OCI-M2 (cell line): ENCODE measurements around the gene MSRB3.
"Not testable (repeated sequence)": the region's sequence is repeated elsewhere in the genome, so short reads cannot be mapped to it uniquely, and the experiment has no call there.

Experiments used
- DNase-seq: peaks from one replicate; lab custom pipeline; 2025; ENCODE audit not compliant: unreplicated experiment; lab: John Stamatoyannopoulos, UW

MSRB3 gene

DNA sequence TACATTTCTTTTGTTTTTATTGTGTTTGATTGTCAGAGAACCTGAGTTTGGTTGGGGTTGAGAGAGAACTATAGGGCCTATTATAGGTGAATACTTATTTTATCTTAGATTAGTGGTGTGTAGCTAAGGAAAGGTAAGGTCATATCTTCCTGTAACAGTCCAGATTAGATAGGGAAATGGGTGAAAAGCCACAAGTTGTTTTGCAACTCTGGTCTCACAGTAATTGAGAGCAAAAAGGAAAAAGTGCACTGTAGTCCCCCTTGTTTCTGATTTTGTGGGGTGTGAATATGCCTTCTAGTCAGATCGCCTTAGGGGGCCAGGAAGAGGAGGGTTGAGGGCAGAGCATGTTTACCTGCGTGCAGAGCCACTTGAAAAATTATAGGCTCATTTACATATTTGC lies 8.9 kb downstream of the MSRB3 start:
- no peak for DNase-seq

DNA sequence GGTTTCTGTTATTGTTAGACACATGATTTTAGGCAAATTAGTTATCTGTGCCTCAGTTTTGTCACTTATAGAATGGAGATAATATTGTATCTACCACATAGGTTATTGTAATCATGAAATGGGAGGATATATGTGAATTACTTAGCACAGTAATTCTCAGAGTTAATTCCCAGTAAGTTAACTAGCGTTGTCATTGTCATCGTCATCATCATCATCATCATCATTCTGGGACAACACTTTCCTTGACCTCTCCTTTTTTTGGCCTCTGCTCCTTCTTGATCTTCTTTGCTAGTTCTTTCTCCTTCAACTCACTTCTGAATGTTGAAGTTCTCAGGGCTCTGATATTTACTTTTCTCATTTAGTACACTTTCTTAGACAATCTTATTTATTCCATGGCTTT lies 13.8 kb downstream of the MSRB3 start:
- no peak for DNase-seq

DNA sequence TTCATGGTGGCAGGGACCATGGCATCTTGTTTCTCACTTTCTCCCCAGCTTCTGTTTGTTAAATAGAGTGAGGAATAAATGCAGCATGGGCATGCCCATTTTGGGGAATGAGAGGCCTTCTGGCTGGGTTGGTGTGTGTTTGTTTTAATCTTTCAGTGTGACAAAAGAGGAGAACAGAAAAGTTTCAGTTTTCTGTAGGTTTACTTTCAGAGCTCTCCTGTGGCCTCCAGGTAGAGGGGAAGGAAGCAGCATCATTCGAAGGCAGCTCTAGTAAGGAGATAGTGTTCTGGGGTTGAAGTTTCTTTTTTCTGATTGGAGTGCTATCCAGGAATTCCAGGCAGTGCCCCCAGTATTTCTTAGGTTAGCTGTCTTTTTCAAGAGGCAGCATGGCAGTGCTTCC lies 15.3 kb downstream of the MSRB3 start:
- no peak for DNase-seq

DNA sequence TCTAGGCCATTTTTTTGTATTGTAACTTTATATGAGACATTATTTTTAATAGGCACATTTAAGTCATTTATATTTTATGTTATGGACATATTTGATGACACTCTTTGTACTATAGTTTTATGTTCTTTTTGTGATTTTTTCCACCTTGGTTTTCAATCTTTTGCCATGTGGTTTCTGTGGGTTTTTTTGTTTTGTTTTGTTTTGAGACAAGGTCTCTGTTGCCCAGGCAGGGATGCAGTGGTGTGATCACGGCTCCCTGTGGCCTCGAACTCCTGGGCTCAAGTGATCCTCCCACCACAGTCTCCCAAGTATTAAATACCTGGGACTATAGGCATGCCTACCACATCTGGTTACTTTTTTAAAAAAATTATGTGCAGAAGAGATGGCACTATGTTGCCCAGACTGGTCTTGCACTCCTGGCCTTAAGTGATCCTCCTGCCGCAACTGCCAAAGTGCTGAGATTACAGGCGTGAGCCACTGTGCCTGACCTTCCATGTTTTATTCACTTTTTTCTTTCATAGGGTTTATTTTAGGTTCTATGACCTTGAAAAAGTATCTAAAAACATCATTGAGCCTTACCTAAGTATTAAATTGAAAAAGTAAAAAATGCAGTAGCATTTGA lies 16.3 kb downstream of the MSRB3 start:
- no peak for DNase-seq

DNA sequence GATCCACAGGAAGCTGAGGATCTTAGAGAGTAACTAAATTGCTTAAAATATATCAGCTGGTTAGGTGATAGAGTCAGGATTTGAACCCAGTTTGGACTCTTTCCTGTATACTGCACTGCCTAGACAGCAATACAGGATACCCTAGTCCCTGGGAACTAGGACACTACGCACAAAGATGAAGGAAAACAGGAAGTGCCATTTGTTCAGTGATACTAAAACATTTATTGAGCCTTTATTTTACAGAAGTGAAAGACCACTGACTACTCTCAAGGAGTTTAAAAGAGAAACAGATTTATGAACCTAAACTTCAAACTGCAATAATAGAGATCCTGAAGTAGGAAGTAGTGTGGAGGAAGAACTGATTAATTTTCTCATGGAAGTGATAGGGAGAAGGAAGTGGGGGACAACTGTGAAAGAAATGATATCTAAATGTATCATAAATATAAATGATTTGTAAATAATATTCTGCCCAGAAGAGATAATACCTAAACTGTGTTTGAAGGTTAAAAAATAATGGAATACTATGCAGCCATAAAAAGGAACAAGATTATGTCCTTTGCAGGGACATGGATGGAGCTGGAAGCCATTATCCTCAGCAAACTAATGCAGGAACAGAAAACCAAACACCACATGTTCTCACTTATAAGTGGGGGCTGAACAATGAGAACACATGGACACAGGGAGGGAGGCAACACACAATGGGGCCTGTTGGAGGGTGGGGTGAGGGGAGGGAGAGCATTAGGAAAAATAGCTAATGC lies 18.2 kb downstream of the MSRB3 start:
- no peak for DNase-seq

DNA sequence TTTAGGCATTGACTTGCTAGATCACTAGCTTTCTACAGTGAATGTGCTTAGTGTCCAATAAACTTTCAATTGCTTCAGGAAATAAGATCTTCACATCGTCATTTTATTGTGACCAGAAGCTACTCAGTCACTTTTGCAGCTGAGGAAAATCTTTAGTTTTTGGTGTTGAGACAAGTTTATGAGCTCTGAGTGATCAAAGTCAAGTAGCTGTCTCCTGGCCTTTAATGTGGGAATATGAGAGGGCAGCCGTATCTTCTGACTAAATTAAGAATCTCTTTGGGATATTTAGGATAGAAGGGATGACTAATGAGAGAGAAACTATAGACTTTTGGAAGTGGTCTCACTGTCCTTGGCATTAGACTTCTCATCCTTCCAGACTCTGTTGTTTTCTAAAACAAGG lies 21.6 kb downstream of the MSRB3 start:
- DNase-seq: no peak

DNA sequence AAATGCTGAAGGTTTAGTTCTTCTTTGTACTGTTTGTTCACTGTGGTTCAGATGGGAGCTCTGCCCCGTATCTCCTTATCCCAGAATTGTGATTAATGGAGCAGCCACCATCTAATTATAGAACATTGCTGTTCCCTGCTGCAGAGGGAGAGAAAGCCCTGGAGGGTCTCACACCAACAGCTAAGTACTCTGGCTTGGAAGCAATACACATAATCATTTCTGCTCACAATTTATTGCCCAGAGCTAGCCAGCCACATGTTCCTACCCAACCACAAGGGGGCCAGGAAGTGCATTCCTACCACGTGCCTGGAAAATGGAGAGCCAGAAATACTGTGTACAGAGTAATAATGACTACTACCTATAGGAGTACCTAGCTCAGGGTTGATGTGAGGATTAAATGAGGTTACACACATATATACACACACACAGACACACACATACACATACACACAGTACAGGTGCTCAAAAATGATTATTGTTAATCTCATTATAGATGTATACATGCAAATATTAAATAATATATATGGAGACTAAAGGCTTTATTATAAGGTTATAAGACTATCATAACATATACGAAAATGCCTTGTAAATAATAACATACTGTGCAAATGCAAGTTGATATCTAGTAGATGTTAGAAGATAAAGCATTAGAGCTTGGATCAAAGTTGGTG lies 22.3 kb downstream of the MSRB3 start:
- DNase-seq: no peak

DNA sequence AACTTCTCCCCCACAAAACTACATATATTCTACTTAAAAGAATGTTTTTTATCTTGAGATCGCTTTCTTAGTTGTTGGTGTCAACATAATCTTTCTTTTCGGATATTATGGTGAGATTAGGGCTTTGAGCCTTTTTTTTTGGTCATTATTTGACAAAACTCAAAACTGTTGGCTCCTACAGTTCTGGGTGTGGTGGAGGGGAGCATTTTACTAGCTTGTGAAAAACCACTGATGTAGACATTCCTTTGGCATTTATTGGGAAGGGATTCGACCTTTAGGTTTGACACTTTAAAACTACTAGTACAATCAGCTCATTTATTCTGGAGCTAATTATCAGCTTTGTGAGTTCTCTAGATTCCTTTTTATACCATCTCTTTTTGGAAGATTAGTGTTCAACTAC lies 24.4 kb downstream of the MSRB3 start:
- no peak for DNase-seq

DNA sequence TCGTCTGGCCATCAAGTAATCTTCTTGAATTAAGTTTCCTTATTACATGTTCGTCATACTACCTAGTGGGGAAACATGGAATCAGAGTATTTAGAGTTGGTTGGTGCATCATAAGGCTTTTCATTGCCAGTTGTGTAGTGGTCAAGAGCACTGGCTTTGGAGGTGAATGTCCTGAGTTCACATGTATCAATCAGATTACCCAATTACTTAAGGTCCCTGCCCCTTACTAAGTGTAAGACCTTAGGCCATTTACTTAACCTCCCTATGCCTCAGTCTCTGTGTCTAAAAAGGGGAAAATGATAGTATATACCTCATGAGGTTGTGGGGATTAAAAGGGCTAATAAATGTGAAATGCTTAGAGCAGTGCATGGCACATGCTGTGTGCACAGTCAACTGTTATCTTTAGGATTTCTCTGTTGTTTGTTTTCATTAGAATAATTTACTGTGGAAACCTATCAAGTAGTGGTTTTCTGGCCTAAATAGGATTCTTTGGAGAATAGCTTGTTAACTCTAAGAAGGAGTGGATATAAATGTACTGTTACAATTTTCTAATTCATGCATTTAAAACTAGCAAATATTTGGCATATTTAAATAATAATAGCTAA lies 27.0 kb downstream of the MSRB3 start:
- DNase-seq: no peak

DNA sequence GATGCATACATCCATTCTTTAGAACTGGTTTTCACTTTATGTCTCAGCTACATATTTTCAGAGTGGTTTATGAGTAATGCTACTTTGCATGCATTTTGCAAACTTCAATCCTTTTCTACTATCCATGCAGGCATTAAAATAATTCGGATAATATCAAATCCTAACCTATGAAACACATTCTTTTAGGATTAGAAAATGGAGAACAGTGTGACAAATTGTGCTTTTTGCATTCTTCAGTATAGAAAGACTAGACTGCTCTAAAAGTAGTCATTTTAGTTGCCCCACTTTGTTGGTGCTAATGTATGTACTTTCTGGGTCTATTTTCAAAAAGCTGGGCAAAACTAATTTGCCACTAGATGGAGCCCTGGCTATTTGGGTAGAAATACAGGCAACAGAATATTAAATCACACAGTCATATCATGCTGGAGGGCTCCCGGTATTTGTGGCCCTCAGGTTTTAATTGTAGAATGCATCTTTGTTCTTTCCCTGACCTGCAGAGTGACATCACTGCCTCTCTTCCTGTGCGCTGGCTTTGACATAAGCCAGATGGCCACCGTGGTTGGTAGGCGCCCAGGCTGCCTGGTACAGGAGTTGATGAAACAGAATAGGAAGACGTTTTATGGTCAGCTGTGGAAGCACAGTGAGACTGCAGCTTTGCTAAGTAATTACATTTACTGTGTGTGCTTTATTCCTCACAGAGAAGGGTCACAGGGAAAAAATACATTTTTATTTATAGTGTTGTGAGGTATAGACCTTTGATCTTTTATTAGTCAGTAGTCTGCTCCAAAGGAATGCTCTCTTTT lies 28.1 kb downstream of the MSRB3 start:
- DNase-seq: no peak

DNA sequence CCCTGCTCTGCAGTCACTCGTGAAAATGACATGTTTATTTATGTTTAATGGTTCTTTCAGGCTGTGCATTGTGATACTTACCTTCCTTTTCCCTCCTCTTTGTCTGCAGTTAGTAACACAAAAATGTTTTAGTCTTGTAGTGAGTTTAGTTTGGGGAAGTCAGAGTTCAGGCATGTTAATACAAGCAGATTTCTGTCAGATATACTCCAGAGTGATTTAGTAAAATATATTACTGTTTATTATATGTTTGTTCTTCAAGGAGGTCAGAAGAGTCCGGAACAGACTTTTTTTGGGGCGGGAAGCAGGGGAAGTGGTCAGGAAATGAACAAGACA lies 28.7 kb downstream of the MSRB3 start:
- no peak for DNase-seq

DNA sequence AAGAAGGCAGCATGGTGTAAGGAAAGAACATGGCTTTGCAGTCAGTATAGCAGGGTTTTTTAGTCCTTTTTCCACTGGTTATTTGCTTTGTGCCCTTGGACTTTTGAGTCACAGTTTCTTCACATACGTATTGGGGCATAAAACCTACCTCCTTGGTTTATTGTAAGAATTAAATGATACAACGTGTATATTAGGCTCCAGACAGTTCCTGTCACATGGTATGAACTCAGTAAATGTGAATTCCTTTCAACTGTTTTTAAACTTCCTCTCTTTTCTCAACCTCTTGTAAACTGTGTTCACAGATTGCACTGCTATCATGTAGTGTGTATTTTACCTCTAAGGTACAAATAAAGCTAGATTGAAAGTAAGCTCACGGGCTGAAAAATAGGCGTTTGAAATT lies 29.5 kb downstream of the MSRB3 start:
- no peak for DNase-seq

DNA sequence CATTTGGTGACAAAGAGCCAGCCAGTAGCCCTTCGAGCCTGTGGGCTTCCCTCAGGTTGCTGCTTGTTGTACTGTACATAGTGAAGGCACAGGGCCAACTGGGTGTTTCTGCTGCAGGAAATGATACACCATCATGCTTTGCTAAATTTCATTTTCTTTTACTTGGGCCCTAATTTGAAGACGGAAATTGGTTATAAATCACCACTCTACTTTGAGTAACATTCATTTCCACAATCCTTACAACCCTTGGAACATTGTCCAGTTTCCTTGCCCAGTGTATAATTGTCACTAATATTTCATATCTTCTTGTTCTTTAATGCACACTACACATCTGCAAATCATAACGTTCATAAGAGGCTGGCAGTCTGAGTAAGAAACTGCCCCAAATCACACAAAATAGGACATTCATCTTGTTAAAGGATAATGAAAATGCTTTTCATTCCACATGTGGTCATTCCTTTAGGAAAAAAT lies 30.2 kb downstream of the MSRB3 start:
- no peak for DNase-seq

DNA sequence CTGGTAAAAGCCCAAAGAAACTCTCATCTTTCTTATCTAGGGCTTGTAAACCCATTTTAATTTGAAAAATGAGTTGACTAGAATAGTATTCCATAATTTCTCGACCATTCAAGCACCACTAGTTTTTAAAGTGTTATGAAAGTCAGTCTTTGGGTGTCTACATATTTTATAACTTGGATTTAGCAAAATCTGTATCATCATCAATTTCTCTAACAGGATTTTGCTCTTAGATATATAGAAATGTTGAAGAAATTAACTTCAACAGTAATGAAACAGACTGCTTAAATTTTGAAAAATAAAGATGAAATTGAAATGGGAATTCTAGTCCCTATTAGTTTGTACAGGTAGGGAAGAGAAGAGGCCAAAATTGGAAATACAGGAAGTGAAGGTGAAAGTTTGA lies 32.8 kb downstream of the MSRB3 start:
- no peak for DNase-seq

DNA sequence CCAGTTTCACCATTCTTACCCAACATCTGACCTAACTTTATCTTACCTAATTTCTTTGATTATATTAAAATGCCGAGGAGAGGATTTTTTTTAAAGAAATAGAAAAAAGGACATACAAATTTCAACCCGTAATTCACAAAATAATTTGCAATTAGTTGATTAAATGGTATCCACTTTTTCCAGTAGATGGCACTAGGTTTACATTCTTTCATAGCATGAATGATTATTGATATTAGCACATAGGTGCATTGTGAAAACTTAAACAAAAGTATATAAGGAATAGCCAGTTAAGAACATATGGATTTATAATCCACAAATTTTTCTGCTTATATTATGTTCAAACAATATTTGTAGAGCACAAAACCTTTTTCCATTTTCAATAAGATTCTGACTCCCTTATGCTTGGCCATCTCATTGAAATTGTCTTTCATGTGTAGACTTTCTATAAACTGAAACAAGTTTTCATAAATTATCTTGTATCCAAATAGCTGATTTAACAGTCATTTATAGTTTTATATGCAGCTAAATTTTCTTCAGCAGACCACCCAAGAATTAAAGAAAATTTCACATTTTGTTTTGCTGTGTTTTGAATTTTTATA lies 35.3 kb downstream of the MSRB3 start:
- no peak for DNase-seq

DNA sequence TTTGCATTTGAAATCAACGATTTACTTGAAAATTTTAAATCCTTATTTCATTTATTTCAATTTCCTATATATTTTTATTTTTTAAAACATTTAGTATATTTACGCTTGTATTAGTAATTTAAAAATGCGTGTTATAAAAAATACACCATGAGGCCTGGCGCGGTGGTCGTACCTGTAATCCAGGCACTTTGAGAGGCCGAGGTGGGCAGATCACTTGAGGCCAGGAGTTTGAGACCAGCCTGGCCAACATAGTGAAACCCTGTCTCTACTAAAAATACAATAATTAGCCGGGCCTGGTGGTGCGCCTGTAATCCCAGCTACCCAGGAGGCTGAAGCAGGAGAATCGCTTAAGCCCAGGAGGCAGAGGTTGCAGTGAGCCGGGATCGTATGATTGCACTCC lies 36.8 kb downstream of the MSRB3 start:
- DNase-seq: not testable (repeated sequence)

DNA sequence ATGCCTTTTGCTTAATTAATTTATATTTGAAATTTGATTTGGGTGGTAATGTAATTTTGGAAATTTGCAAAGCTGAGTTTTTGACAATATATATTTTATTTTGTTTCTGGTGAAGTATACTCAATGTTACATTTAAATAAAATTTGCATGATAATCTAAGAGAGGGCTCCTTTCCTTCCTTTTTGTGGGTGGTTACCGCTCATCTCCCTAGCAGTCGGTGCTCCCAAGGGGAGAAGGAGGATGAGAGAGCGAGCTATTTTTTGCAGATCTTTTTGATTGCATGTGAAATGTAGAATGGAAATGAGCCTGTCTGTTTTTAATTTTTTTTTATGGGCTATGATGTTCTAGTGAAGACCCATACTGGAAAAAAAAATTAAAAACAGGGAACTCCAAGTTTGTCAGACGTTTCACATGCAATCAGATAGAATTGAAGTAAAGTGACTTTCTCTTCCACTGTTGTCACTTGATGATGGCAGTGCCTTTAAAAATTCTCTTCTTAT lies 39.8 kb downstream of the MSRB3 start:
- DNase-seq: no peak

DNA sequence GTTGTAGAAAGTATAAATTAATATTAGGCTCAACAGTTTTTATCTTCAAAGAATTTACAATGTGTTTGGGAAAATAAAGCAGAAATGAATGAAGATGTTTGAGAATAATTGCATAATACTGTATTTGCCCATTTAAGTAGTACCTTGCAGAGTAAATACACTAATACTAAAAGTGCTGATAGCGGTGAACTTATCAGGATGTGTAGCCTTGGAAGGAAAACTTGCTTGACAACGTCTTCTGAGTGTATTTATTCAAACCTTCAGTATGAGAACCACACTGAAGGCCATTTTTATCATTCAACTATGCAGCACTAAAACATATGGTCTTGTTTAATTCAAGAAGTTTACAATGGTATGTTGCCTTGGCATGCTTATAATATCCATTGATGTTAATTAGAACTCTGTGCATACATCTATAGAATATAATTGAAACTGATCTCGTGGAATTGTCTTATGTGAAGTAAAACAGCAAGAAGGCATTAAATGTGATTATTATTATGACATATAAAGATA lies 41.3 kb downstream of the MSRB3 start:
- no peak for DNase-seq

DNA sequence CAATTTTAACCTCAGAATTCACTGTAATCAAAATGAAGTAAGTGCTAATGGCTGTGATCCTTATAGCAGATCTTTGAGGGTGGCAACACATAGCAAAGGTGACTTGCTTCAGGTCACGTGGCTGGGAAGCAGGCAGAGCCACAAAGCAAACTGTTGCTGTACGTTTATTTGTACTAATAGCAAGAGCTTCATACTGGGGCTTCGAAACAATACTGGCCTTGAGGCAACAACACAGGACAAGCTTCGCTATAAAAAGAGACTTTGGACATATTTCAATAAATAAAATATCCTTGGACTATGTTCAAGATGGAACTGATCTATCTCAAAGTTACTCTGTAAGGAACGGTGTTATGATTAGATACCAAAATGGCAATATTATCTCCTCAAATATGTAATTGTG lies 44.6 kb downstream of the MSRB3 start:
- DNase-seq: no peak

DNA sequence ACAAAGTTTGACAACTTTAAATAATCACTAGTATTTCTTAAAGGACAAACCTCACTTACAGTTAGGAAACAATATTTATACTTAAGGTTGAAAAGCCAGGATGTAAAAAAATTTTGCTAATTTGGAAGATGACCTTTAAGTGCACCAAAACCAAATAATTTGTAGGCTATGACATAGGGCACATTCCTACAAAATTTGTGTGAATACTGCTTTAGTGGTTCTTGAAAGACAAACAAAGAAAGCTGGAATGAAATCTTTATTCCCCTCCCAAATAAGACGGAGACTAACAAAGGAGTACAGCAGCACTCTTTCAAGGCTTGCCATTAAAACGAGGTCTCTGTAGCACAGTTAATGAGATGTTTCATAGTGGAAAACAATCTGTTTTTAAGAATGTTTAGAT lies 45.6 kb downstream of the MSRB3 start:
- no peak for DNase-seq
